IMR-90 (cell line): ENCODE measurements around the gene ATP6V0E2. TPM values are rescaled to one million over a fixed set of nuclear protein-coding genes. Genes with fewer than 3 reads are reported as not detected.

Source experiments
- ATAC-seq: fragments of 200-7000 bp; cut with Tn5 transposase; 2 replicates; pipeline ENCODE4 v1.9.1; 2020; ENCODE audit warnings: low read depth, mild to moderate bottlenecking, moderate library complexity
- BruUV-seq: library from RNA; stranded (reverse); fragments of 400-500 nt; replicated peaks from 2 replicates; lab custom pipeline; 2021; lab: Mats Ljungman, UMichigan
- CTCF ChIA-PET: fragments of 300-600 bp; formaldehyde crosslinking; extraction: SDS; loops from one replicate; lab custom pipeline; 2021; ENCODE audit warnings: antibody characterized with exemption; lab: Yijun Ruan, JAX
- POLR2A ChIA-PET: fragments of 300-600 bp; sonication (Branson Sonifier 250); formaldehyde crosslinking; loops from one replicate; lab custom pipeline; 2022; ENCODE audit warnings: antibody characterized with exemption; ENCODE audit not compliant: unreplicated experiment; lab: Charles Lee
- DNase-seq: peaks from one replicate; pipeline ENCODE4 v3.0.0; 2013
- H2AFZ ChIP-seq: replicated peaks from 2 replicates; pipeline ENCODE3; 2013; ENCODE audit warnings: low read length, mild to moderate bottlenecking; ENCODE audit not compliant: poor library complexity
- H2AK5ac ChIP-seq: 2 replicates; pipeline ENCODE4 v1.6.1; 2013; ENCODE audit warnings: low read depth, low read length, inconsistent platforms
- H2AK9ac ChIP-seq: replicated peaks from 2 replicates; pipeline ENCODE3; 2013; ENCODE audit warnings: mild to moderate bottlenecking, low read depth, low read length, moderate library complexity; ENCODE audit not compliant: poor library complexity
- H2BK120ac ChIP-seq: 2 replicates; pipeline ENCODE4 v1.6.1; 2013; ENCODE audit warnings: low read depth, low read length, inconsistent platforms
- H2BK15ac ChIP-seq: 3 replicates; pipeline ENCODE4 v1.6.1; 2013; ENCODE audit warnings: low read depth, low read length, inconsistent platforms
- H2BK20ac ChIP-seq: 2 replicates; pipeline ENCODE4 v1.6.1; 2013; ENCODE audit warnings: low read depth, mild to moderate bottlenecking, inconsistent platforms, low read length, moderate library complexity
- H2BK5ac ChIP-seq: 2 replicates; pipeline ENCODE4 v1.6.1; 2013; ENCODE audit warnings: mild to moderate bottlenecking, low read depth, low read length, inconsistent platforms; ENCODE audit not compliant: poor library complexity, severe bottlenecking
- H3K14ac ChIP-seq: replicated peaks from 2 replicates; pipeline ENCODE4 v1.6.1; 2013; ENCODE audit warnings: low read depth, low read length, inconsistent platforms
- H3K18ac ChIP-seq: 2 replicates; pipeline ENCODE4 v1.6.1; 2013; ENCODE audit warnings: low read depth, low read length, control low read depth
- H3K23ac ChIP-seq: 2 replicates; pipeline ENCODE4 v1.6.1; 2013; ENCODE audit warnings: low read depth, low read length, inconsistent platforms
- H3K27ac ChIP-seq: 2 replicates; pipeline ENCODE4 v1.5.1; 2013; ENCODE audit warnings: mild to moderate bottlenecking, control low read depth, low read length; ENCODE audit not compliant: insufficient read depth
- H3K27me3 ChIP-seq: 2 replicates; pipeline ENCODE4 v1.6.1; 2013; ENCODE audit warnings: low read length; ENCODE audit not compliant: control insufficient read depth, insufficient read depth
- H3K36me3 ChIP-seq: 2 replicates; pipeline ENCODE4 v1.6.1; 2013; ENCODE audit warnings: low read length, mixed read lengths; ENCODE audit not compliant: control insufficient read depth, insufficient read depth
- H3K4ac ChIP-seq: 2 replicates; pipeline ENCODE4 v1.6.1; 2013; ENCODE audit warnings: low read depth, low read length, inconsistent platforms
- H3K4me1 ChIP-seq: 2 replicates; pipeline ENCODE4 v1.6.1; 2013; ENCODE audit warnings: low read length, mixed read lengths; ENCODE audit not compliant: control insufficient read depth, insufficient read depth
- H3K4me2 ChIP-seq: 2 replicates; pipeline ENCODE4 v1.6.1; 2013; ENCODE audit warnings: low read depth, mild to moderate bottlenecking, control low read depth, low read length, moderate library complexity
- H3K4me3 ChIP-seq: 2 replicates; pipeline ENCODE4 v1.5.1; 2013; ENCODE audit warnings: low read depth, mild to moderate bottlenecking, control low read depth, low read length, moderate library complexity; ENCODE audit not compliant: insufficient read depth
- H3K56ac ChIP-seq: 2 replicates; pipeline ENCODE4 v1.6.1; 2013; ENCODE audit warnings: low read length, inconsistent platforms; ENCODE audit not compliant: insufficient read depth; ENCODE audit errors: extremely low read depth
- H3K79me1 ChIP-seq, 2 experiments: 2 replicates each; pipeline ENCODE4 v1.6.1; 2013; ENCODE audit warnings: low read length in 2 of 2, inconsistent platforms in 1 of 2, low read depth in 1 of 2
- H3K9ac ChIP-seq: 2 replicates; pipeline ENCODE4 v1.6.1; 2013; ENCODE audit warnings: low read depth, low read length, control low read depth
- H3K9me1 ChIP-seq: 2 replicates; pipeline ENCODE4 v1.6.1; 2013; ENCODE audit warnings: low read length, inconsistent platforms; ENCODE audit not compliant: insufficient read depth
- H3K9me3 ChIP-seq: 2 replicates; pipeline ENCODE4 v1.6.1; 2013; ENCODE audit warnings: low read length; ENCODE audit not compliant: control insufficient read depth, insufficient read depth
- H4K20me1 ChIP-seq: 2 replicates; pipeline ENCODE4 v1.6.1; 2013; ENCODE audit warnings: low read length, inconsistent platforms; ENCODE audit not compliant: insufficient read depth
- H4K5ac ChIP-seq: 2 replicates; pipeline ENCODE4 v1.6.1; 2013; ENCODE audit warnings: mild to moderate bottlenecking, low read depth, low read length, control low read depth
- H4K8ac ChIP-seq, 2 experiments: 2 replicates each; pipeline ENCODE4 v1.6.1; 2013; ENCODE audit warnings: low read depth in 2 of 2, low read length in 2 of 2, control low read depth in 1 of 2, inconsistent platforms in 1 of 2
- H4K91ac ChIP-seq: 2 replicates; pipeline ENCODE4 v1.6.1; 2013; ENCODE audit warnings: low read depth, low read length, inconsistent platforms; ENCODE audit not compliant: insufficient read depth
- MXI1 ChIP-seq: IDR thresholded peaks from 2 replicates; pipeline ENCODE4 v1.6.1; 2012; ENCODE audit warnings: low read depth, mild to moderate bottlenecking, low read length, moderate library complexity, borderline replicate concordance
- RAD21 ChIP-seq: IDR thresholded peaks from 2 replicates; pipeline ENCODE4 v1.6.1; 2012; ENCODE audit warnings: low read length, improper control_type of control experiment
- WGBS, 2 experiments: methylation state at CpG; one replicate each; pipeline versions ENCODE4 v1.1.5 to v1.1.7; 2013; ENCODE audit warnings: missing lambda C conversion rate in 2 of 2; ENCODE audit not compliant: insufficient read length in 1 of 2; ENCODE audit errors: extremely low coverage in 2 of 2; 5-methylcytosine and 5-hydroxymethylcytosine counted together
- dilution Hi-C: fragments of 300-500 bp; cut with HindIII; formaldehyde crosslinking; loops from one replicate; pipeline ENCODE4 v1.14.3; 2018; ENCODE audit warnings: low sequenced_read_pairs; ENCODE audit not compliant: unreplicated experiment
- in situ Hi-C: fragments of 300-500 bp; cut with MboI; formaldehyde crosslinking; loops from 3 replicates; pipeline ENCODE4 v1.14.3; 2019; ENCODE audit warnings: low sequenced_read_pairs, inconsistent platforms, mixed read lengths
- intact Hi-C: fragments of 100-400 bp; cut with micrococcal nuclease; formaldehyde crosslinking; loops from 2 replicates; pipeline ENCODE4 v1.10.0; 2022
- polyA plus RNA-seq, 3 experiments: library from polyadenylated mRNA; depleted of rRNA; stranded (reverse); fragments of >200 nt; gene quantifications; 2 replicates each; pipeline ENCODE4 v1.2.3, GENCODE V29; 2012; ENCODE audit warnings: low replicate concordance in 1 of 3
- total RNA-seq: library from RNA; depleted of rRNA; stranded (reverse); fragments of >200 nt; gene quantifications from 2 replicates; pipeline ENCODE4 v1.2.3, GENCODE V29; 2012

ATP6V0E2 gene
- total and polyA plus RNA-seq, 2 of the 4 experiments (the other 2 are of a cell fraction), result 5.7 to 30.3 TPM

GRCh38 chr7:149827089-149827981 lies 46.4 kb upstream of the ATP6V0E2 start:
- 71% methylated on average over 14 of the region's 23 CpGs; no CpG with 5 or more reads in 1 of the 2 experiments for WGBS, 2 experiments
- H4K20me1 ChIP-seq, result no peaks in the 10 kb centered on the region
- no peak overlapping the region for H2BK5ac ChIP-seq
- no peak overlapping the region for H3K27ac ChIP-seq
- no peaks in the 10 kb centered on the region for H3K79me1 ChIP-seq
- H3K4me2 ChIP-seq, result no peak overlapping the region
- ChIA-PET POLR2A (no interaction called here), CTCF (interaction anchor here (1.0 kb wide), 1 partner anchor 20 kb away, joined by 4 read pairs; no protein-coding TSS in a partner anchor)
- H3K9ac ChIP-seq, result no peak overlapping the region
- intact Hi-C loops, result no loop called here
- no peak overlapping the region for H2AFZ ChIP-seq
- in situ Hi-C loops, result no loop called here
- H2BK120ac ChIP-seq, result no peak overlapping the region
- no peak overlapping the region for H3K14ac ChIP-seq
- no peak overlapping the region for H3K4me3 ChIP-seq
- no peaks in the 10 kb centered on the region for H3K4me1 ChIP-seq
- ATAC-seq (no peak), DNase-seq (no peak)
- no peaks in the 10 kb centered on the region for H3K9me3 ChIP-seq
- BruUV-seq, result no TSS peak
- no peak overlapping the region for H2AK9ac ChIP-seq
- H2BK20ac ChIP-seq, result no peak overlapping the region
- no peak overlapping the region for H4K8ac ChIP-seq
- H3K23ac ChIP-seq, result no peak overlapping the region
- H3K36me3 ChIP-seq, result no peaks in the 10 kb centered on the region
- peaks cover 18% of the 10 kb centered on the region; the same call in 1 of the 2 replicates for H3K27me3 ChIP-seq
- no peaks in the 10 kb centered on the region for H3K9me1 ChIP-seq
- H2AK5ac ChIP-seq, result no peak overlapping the region
- H3K4ac ChIP-seq, result no peak overlapping the region
- H4K91ac ChIP-seq, result no peak overlapping the region
- TF ChIP-seq RAD21, result no peak
- TF ChIP-seq MXI1, result no peak
- no peak overlapping the region for H4K5ac ChIP-seq
- H3K18ac ChIP-seq, result no peak overlapping the region
- no peak overlapping the region for H2BK15ac ChIP-seq
- dilution Hi-C loops, result no loop called here
- no peak overlapping the region for H3K56ac ChIP-seq
